GM23338 (cell line): ENCODE results near the gene PGLYRP4. TPM values are rescaled to one million over a fixed set of nuclear protein-coding genes. Genes with fewer than 3 reads are reported as not detected.

Experiments
- CREB1 ChIP-seq: fragments of 250-450 bp; sonication (Bioruptor Pico); IDR thresholded peaks from 2 replicates; pipeline ENCODE4 v1.5.0; 2020; ENCODE audit warnings: low read depth, mild to moderate bottlenecking, moderate library complexity
- ZNF331 ChIP-seq: fragments of 250-450 bp; sonication (Bioruptor Pico); IDR thresholded peaks from 2 replicates; pipeline ENCODE4 v1.5.0; 2020; ENCODE audit warnings: low read depth, mild to moderate bottlenecking, moderate library complexity
- ZNF462 ChIP-seq: fragments of 250-450 bp; sonication (Bioruptor Pico); IDR thresholded peaks from 2 replicates; pipeline ENCODE4 v1.5.0; 2020; ENCODE audit warnings: mild to moderate bottlenecking, moderate library complexity
- polyA plus RNA-seq: library from polyadenylated mRNA; unstranded; fragments of >200 nt; fragmentation: Nextera tagmentation; extraction: Ambion mirVana; gene quantifications from 2 replicates; pipeline ENCODE4 v1.2.1, GENCODE V29; 2016
- total RNA-seq: library from RNA; depleted of rRNA; stranded (reverse); fragments of >200 nt; shearing (Covaris generic); gene quantifications from 2 replicates; pipeline ENCODE4 v1.2.3, GENCODE V29; 2014
- TF ChIP-seq, protein P1 (sequence below): IDR thresholded peaks from one replicate; pipeline ENCODE4 v1.6.1; 2018; ENCODE audit warnings: antibody characterized with exemption; ENCODE audit not compliant: unreplicated experiment

Gene PGLYRP4
- total and polyA plus RNA-seq, 2 experiments from 2014 or later = not detected

DNA sequence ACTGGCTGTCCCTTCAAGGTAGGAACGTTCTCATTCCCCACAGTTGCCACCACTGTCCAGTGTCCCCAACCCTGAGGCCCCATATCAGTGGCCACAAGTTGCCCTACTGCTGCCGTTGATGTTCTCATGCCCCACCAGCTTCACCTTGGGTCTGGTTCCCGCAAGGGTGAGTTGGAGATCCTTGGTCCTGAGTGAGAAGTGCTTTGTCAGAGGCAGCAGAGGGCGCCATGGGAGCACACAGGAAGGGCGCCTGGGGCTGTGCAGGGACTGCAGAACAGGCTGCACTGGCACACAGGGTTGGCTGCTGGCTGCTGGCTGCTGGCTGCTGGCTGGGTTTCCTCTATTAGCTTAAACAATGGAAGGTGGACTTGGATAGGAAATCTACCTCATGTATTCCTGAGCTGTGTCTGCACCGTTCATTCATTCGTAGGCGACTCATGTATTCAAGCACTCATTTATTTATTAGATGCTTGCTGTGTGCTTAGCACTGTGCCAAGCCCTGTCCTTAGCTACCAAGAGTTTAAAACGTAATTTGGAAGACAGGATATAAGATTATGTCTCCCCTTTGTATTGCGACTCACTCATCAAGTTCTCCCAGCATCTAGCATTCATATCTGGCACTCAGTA is 6.9 kb upstream of the PGLYRP4 start (continued):
- TF ChIP-seq ZNF462 (peak; percentile 90), ZNF331 (CRISPR knock-in tag) (no peak), CREB1 (no peak)
- TF ChIP-seq, protein P1, sequence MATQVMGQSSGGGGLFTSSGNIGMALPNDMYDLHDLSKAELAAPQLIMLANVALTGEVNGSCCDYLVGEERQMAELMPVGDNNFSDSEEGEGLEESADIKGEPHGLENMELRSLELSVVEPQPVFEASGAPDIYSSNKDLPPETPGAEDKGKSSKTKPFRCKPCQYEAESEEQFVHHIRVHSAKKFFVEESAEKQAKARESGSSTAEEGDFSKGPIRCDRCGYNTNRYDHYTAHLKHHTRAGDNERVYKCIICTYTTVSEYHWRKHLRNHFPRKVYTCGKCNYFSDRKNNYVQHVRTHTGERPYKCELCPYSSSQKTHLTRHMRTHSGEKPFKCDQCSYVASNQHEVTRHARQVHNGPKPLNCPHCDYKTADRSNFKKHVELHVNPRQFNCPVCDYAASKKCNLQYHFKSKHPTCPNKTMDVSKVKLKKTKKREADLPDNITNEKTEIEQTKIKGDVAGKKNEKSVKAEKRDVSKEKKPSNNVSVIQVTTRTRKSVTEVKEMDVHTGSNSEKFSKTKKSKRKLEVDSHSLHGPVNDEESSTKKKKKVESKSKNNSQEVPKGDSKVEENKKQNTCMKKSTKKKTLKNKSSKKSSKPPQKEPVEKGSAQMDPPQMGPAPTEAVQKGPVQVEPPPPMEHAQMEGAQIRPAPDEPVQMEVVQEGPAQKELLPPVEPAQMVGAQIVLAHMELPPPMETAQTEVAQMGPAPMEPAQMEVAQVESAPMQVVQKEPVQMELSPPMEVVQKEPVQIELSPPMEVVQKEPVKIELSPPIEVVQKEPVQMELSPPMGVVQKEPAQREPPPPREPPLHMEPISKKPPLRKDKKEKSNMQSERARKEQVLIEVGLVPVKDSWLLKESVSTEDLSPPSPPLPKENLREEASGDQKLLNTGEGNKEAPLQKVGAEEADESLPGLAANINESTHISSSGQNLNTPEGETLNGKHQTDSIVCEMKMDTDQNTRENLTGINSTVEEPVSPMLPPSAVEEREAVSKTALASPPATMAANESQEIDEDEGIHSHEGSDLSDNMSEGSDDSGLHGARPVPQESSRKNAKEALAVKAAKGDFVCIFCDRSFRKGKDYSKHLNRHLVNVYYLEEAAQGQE = no peak
